GM19240 (cell line): ENCODE data around the gene DLST.

Experiments used
- DNase-seq: peaks from one replicate; pipeline ENCODE4 v3.0.0; 2011; ENCODE audit warnings: low spot score; ENCODE audit not compliant: insufficient read length

Gene DLST

DNA sequence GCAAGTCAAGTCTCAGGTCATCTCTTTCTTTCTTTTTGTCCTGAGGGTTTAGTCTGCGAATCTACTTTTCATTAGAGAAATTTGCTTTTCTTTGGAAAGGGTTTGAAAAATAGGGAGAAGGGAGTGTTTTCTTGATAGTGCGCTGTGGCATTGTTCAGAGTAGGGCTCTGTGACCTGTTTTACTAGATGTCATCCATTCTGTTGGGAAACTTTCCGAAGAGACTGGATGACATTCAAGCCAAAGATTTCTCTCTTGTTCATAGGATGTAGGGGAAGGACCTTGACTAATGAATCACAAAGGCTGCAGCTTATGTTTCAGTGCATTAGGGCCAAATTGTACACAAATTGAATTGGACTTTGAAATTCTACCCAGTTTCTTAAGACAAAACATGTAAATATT is 14.7 kb downstream of the DLST start:
- DNase-seq = no peak

DNA sequence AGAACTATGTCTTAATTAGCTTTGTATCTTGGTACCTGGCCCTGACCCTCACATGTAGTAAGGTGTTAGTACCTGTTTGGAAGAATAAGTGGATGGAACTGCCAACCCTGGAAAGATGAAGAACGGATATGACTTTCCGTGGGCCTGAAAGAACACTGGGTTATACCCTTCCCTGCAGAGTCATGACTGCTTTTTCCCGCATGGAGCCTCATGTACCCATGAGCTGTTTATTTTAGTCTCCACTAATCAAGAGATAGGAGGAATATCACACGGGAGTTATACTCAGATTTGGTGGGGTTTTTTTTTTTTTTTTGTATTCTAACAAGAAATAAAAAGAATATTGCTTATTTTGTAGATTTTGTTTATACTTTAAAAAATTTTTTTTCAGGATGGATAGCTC is 15.9 kb downstream of the DLST start:
- DNase-seq = no peak

DNA sequence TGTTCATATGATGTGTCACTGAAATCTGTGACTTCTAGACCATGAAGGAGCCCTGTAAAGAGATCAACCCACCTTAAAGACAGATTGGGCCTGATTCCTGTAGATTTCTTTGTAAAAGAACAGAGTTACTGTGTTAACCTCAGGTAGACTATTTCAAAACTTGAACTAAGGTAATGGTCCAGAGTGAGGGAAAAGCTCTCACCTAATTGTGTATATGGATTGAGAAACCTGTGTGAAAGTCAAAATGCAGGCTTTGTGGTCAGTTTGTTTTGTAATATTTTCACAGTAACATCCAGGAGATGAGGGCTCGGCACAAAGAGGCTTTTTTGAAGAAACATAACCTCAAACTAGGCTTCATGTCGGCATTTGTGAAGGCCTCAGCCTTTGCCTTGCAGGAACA is 16.4 kb downstream of the DLST start:
- no peak for DNase-seq

DNA sequence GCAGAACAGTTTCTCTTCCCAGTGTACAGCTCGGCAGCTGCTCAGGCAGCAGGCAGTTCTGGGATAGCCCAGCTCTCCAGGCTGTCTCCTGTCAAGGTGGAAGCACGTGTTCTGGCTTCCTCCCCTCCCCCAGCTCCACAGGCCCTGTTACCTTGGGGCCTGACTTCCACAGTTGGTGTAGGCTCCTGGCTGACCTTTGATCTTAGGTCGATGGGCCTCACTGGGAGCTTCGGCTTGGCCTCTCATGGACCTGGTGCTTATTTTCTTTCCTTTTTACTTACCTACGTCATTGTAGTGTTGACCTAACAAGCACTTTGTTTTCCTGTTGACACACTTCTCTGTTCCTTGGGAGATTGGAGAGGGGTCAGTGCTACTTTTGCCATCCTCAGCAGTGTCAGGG is 17.0 kb downstream of the DLST start:
- no peak for DNase-seq

DNA sequence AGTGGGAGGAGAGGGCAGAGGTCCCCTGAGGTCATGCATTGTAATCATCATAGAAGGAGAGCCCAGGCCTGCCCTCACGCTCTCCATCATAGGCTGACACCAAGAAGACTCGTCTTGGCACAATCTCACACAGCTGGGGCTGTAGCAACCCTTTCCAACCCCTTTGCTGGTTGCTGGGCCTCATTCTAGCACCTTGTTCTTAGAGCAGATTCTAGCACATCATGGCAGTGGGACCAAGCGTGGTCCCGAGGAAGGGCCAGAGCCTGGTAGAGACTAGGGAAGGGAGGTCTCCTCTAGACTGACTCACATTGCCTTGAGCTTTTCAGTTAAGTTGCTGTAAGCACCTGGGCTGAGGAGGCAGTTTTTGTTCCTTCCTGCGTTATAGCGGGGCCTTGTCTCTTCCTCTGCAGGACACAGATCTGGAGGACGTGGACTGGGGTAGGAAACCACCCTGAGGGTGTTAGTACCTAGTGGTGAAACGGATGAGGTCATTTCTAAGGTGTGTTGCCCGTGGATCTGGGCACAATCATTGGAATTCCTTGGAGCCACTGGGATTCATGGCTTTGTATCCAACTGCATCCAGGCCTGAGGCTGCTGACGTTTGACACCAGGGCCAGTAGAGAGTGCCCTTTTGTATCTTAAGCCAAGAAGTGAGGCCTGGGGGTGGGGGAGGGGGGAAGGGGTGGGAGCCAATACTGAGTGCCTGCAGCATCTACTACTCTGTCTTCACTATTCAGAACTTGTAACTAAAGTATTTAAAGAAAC is 21.4 kb downstream of the DLST start:
- no peak for DNase-seq

DNA sequence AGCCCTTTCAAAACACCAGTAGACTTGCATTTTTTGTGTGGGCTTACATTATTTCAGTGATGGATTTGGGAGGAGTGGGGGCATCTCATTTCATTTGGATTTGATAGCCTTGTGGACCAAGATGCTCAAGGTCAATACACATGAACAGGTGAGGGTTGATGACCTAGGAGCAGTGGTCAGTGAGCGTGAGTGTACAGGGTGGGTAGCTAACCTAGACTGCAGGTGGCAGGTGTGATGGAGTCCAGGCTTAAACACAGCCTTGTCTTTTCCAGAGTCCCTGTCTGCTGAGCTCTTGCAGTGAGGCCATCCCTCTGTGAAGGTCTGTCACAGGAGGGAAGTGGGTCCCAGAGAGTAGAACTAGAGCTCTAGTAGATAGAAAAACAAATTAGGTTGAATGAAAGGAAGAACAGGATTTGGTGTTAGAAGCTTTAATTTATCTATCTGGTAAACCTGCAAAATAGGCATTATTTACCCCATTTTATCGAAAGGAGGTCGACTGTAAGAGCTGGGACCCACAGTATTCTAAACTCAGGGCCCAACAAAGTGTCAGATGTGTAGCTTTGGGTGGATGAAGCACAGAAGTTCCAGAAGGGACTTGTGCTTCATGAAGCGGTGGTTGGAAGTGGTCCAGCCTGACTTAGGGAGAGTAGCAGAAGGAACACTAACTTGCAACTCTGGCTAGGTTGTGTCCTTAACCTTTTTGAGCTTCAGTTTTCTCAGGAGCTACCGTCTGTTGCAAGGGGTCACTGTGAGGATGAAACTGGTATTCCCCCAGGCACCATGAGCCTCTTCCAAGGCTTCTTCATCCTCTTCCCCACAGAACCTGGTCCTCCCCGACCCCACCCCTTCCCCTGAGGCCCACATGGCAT is 23.2 kb downstream of the DLST start:
- DNase-seq = no peak

DNA sequence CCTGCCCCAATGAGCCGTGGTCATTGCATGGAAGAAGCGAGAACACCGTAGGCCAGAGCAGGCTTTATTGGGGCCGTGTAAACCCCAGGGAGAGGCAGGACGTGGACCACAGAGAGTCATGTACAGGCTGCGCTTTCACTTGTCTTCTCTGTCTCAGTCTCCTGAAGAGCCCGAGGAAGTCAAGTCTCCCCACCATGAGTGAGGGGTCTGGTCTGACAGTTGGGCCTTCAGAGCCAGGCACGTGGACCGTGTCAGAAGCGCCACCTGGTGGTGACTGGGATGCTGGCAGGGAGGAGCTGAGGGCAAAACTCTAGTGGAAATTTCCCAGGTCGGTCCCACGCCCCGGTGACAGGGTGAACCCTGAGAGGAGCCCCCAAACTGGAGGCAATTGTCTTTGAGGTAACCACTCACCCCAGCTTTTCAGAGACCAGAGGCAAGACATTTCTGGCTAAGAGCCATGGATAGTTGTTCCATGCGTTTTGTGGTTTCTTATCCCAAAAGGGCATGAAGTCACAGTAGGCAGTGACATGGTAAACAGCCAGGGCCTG is 24.0 kb downstream of the DLST start:
- peak; percentile 56 for DNase-seq

DNA sequence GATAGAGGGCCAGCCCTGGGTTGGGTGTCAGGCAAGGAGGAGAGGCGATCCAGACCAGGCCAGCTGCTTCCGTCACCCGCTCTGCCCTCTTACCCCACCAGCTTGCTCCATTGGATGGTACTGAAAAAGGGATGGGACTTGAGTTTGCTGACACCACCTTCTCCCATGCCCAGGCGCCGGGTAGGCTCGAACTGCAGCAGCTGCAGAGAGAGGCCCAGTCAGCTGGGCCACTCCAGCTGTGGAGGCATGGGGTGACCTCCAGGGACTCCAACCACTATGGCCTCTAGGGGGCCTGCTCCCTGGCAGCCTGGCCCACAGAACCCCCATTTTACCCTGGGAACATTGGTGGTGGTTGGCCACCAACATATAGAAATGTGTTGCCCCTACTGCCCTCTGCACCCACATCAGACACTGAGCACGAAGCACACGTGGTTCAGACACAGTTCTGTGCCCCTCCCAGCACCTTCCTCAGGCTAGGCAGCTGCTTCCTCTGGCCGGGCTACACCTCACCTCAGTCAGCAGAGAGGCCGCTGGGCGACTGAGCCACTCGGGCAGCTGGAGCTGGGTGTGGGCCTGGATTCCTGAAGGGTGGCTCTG is 25.3 kb downstream of the DLST start:
- no peak for DNase-seq

DNA sequence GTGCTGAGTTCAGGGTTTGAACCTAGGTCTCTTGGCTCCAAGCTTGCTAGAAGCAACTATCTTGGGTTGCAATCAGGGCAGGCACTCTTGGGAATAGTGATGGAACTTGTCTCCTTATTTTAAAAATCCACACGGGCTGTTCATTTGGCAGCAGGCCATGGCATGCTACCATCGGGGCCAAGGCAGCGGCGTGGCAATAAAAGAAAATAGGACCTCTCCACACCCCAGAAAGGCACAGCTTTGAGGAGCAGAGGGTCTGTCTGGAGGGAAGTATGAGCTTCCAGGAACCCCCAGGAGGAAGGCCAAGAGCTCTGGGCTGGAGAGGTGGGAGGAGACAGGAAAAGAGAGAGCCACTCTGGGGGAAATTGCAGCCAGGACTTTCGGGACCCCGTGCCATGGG is 26.0 kb downstream of the DLST start:
- DNase-seq = no peak

DNA sequence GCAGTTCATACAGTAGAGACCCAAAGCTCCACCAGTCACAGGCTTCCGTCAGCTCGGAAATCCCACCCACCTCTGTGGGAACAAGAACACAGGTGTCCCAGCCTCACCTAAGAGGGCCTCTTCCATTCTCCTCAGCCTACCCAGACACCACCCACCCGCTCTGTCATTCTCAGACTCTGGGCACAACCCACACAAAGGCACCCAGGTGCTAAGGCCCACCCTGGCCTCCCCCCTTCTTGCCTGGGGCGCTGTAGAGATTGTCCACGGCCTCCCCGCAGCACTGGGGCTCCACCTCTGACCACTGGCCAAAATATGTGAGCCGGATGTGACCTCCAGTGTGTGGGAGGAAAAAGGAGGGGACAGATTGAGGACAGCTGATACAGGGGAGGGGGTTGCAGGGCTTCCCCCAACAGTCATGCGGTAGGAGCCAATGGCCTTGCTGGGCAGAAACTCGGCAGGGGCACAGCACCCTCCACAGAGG is 27.2 kb downstream of the DLST start:
- DNase-seq = no peak

DNA sequence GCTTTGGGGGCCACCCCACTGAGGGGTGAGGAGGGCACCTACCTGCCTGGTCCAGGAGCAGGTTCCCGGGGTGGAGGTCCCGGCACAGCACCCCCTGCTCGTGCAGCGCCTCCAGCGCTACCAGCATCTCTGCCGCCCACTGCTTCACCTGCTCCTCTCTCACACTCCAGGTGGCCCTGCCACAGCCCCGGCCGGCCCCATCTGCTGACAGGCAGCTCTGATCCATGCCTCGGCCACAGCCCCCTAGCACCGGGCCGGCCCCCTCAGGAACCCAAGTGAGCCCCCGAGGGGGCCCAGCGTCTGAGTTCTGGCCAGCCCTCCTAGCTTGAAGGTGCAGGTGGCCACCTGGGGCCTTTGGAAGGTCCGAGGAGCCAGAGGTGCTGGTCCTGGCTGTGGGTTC is 27.8 kb downstream of the DLST start:
- no peak for DNase-seq

DNA sequence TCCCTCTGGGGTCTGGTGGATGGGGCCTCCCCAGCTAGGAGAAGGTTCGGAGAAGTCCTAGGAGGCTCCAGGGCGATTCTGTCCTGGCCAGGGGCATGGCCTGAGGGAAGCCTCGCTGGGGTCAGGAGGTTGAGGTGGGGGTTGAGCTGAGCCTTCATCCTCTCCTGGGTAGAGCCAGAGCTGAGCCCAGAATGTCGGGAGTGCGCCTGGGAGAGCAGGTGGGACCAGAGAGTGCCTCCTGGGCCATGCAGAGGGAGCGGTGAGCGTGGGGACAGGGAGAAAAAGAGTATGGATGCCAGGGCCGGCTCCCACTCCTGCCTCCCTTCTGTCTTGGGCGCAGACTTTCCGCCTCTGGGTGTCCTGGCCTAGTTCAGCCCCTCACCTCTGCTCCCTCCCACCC is 28.2 kb downstream of the DLST start:
- no peak for DNase-seq

DNA sequence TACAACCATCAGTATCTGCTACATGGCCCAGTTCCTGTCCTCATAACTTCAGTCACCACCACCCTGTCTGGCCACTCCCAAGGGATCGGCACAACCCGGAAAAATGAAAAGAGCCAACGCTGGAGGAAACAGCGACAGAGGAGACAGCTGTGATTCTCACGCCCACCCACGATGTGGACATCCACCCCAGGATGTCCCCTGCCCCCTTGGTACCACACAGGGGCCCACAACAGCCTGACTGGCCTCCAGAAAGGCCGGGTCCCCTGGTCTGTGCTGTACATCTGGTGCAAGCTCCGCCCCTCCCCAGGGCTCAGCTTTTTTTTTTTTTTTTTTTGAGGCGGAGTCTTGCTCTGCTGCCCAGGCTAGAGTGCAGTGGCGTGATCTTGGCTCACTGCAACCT is 28.8 kb downstream of the DLST start:
- no peak for DNase-seq

DNA sequence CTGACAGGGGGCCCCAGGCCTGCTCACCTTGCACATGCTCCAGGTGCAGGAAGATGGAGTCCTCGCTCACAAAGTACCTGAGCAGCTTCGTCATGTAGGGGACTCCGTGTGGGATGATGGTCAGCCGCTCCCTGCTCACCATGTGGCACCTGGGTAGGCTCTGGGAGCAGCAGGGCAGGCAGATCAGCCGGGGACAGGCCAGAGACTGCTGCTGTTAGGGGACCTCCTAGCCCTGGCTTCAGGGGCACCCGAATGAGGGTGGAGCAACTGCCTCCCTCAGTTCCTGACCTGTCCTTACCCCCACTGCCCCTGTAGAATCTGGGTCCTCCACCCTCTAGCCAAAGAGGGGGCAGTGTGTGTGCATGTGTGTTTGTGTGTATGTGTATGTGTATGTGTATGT is 29.5 kb downstream of the DLST start:
- DNase-seq = no peak

DNA sequence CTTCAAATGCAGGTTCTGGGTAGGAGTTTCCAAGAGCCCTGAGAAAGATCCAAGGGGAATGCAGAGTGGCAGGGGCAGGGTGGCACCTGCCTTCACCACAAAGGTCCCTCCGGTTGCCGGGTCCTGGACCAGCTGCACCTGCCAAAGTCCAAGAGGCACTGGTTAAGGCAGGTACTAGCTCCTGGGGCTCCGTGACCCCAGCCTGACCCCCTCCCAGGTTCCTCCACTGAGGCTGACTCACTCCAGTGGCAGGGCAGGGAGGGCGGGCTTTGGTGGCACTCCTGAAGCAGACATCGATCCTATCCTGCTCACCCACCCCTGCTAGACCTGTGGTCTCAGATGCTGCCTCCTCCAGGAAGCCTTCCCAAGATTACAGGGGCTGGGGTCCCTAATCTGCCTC is 30.0 kb downstream of the DLST start:
- DNase-seq = no peak

DNA sequence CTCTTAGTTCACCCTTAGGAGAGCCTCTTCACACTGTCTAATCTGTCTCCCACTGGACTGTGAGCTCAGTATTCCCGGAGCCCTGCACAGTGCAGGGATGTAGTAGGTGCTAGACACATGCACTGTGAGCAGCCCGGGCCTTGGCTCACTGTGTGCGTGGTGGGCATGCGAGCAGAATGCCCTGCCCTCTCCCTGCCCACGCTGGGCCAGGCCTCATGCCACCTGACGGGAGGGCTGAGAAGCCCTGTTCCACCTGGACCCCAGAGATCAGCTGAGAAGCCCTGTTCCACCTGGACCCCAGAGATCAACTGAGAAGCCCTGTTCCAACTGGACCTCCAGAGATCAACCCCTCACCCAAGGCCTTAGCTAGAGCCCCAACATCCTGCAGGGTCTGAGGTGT is 30.4 kb downstream of the DLST start:
- DNase-seq = no peak

DNA sequence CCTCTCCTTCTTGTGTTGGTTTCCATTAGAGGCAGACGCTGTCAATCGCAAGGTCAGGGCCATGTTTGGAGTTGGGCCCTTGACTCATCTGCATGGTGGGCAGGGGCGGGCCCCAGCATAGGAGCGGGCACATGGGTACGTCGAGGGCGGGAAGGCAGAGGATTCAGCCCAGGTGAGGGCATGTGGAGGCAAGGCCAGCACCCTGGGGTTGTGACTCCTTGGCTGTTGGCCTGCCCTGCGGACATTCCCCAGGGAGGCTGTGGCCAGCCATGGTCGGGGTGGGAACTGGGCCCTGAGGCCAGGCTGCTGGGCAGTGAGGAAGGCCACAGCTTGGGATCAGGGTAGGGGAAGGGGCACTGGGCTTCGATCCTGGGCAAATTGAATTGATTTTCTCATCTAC is 31.1 kb downstream of the DLST start:
- DNase-seq = no peak

DNA sequence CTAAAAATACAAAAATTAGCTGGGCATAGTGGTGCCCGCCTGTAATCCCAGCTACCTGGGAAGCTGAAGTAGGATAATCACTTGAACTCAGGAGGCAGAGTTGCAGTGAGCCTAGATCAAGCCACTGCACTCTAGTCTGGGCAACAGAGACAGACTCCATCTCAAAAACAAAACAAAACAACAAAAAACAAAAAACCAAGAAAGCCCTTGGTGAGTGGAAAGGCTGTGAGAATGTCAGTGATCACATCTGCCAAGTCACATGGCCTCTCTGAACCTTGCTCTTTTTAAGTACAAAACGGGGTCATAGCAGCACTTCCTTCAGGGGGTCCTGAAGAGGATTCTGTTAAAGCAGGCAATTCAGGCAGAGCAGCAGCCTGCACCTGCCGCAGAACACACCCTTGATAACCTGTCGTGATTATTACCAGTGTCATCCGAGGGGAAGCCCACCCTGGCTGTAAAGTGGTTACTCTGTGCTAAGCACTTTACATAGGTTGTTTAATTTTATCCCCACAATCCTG is 31.7 kb downstream of the DLST start:
- no peak for DNase-seq

DNA sequence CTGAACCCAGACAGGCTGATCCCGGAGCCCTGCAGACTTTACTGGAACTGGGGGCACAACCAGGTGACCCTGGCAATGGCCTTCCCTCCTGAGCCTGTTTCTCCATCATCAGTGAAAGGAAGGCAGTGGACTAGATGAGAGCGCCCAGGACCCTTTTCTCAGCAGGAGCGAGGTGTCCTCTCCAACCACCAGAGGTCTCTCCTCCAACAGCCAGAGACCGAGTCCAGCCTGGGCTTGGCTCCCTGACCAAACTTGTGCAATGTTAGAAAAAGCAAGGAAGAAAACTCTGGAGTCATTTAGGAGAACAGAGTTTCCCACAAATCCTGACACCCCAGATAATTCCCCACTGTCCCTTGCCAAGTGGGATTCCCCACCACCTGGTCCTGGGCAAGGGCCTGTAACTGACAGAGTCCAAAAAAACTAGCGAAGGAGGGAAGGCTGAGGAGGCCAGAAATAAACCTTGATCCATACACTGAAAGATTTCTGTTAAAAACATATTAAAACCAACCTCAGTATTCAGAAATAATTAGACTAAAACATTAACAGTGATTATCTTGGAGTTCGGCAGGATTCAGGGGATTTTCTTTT is 32.4 kb downstream of the DLST start:
- no peak for DNase-seq

DNA sequence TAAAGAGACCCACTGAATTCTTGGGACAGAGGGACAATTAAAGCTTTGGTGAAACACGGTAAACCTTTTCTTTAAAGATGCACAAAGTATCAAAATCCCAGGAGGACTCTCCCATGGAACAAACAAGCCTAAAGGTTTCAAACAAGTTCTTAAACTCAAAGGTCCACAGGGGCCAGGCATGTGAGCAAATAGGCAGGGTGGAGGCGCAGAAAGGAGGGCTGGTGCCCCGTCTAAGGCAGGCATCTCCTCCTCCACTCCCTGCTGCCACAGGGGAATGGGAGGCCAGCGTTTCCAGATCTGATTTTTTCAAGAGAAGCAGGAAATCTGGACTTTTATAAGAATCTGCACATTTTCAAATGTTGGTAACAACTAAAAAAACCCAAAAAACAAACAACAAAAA is 33.7 kb downstream of the DLST start:
- DNase-seq = no peak

DNA sequence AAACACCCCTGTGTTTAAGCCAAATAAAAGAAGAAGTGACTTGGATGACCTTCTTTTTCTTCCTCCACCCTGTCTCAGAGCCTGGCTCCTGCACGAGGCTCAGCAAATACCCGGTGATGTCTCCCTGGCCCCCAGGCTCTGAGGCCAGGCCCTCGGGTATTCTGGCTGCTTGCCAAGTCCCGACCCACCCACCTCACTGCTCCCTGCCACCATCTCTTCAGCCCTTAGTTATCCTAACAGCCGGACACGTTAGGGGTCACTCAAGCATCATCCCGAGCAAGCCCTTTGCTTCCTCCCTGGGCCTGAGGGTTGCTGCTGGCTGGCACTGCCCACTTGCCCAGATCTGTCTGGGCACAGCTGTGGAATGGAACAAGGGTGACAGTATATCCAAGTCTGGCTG is 34.1 kb downstream of the DLST start:
- DNase-seq = no peak

DNA sequence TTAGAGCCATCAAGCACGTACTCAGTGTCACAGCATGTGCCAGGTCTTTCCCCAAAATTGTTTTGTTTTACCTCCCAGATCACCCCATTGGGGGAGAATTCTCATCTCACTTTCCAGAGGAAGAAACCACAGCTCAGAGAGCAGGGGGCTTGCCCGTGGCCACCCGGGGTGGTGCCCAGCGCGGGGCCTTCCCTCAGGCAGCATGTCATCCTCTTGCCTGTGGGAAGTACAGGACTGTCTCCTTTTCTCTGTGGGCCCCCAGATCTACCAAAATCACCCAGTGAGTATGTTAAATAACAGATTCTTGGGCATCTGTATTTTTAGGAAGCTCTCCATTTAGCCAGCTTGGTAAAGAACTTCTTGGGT is 35.4 kb downstream of the DLST start:
- no peak for DNase-seq
